ENCODE results near the gene QRICH1. TPM values are rescaled to one million over a fixed set of nuclear protein-coding genes. Genes with fewer than 3 reads are reported as not detected.

The QRICH1 gene
- total RNA-seq, 1 experiment from 2014 or later, result 151 TPM

DNA sequence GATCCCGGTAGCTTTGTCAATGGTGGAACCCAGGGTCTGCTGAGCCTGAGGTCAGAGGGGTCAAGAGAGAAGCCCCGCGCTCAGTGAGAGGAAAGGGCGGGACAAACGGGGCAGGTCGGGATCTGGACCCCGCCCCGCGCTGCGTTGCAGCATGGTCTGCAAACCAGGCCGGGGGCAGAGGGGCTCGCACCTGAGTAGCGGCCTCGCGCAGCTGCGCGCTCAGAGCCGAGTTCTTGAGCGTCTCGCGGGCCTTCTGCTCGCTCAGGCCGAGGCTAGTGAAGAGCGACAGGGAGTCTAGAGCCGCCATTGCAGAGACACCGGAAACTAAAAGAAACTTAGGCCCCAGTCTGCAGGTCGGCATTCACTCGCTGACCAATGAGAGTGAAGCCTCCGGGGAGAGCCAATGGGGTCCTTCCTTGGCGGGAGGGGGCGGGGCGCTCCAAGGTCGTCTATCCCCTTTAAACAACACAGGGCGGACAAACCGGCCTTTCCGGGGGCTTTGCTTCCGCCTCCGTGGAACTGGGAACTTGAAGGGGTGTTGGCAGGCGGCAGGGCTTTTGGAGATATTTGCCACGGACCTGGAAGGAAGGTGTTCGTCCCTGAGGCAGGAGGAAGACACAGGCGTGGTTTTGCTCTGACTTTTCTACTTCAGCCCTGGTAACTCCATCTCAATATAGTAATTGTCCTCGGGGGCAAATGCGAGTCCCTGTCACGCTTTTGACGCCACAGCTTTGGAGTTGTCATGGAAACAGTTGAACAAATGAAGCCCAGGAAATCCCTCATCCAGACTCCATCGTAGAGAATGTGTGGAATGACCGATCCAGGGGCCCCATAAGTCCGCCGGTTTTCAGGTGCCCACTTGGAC is 10.8 kb upstream of the QRICH1 start, which contains the start of gene QARS1:
Gene QARS1, minus strand, starts transcription at position 331 of the 865 bp plus-strand sequence. Its CDS starts 24 bp downstream, at position 307.
- TF ChIP-seq, protein P1, sequence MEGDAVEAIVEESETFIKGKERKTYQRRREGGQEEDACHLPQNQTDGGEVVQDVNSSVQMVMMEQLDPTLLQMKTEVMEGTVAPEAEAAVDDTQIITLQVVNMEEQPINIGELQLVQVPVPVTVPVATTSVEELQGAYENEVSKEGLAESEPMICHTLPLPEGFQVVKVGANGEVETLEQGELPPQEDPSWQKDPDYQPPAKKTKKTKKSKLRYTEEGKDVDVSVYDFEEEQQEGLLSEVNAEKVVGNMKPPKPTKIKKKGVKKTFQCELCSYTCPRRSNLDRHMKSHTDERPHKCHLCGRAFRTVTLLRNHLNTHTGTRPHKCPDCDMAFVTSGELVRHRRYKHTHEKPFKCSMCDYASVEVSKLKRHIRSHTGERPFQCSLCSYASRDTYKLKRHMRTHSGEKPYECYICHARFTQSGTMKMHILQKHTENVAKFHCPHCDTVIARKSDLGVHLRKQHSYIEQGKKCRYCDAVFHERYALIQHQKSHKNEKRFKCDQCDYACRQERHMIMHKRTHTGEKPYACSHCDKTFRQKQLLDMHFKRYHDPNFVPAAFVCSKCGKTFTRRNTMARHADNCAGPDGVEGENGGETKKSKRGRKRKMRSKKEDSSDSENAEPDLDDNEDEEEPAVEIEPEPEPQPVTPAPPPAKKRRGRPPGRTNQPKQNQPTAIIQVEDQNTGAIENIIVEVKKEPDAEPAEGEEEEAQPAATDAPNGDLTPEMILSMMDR (conservative IDR thresholded peaks at IDR 0.05), result no peak
- Histone ChIP-seq H2AK5ac (ENCODE audit: insufficient read length, low read length) (no peak within 1 kb of the TSS), H3K4me1 (ENCODE audit: insufficient read depth, low read length) (peaks cover 3% of the 10 kb centered on the region; the same call in 1 of the 2 replicates), H3K4me2 (ENCODE audit: insufficient read depth, insufficient read length, low read length) (peak within 1 kb of the TSS; percentile 96), H2BK12ac (ENCODE audit: insufficient read length, low read depth, low read length) (no peak within 1 kb of the TSS), H3T11ph (ENCODE audit: low read length) (no peak within 1 kb of the TSS), H3K79me2 (ENCODE audit: insufficient read depth, low read length) (no peaks in the 10 kb centered on the region; the same call in 1 of the 2 replicates), H3K18ac (ENCODE audit: insufficient read length, low read depth, low read length) (peak within 1 kb of the TSS; percentile 95), H3K56ac (ENCODE audit: insufficient read length, low read depth, low read length) (no peak within 1 kb of the TSS), H2BK20ac (ENCODE audit: low read depth, low read length, poor library complexity, severe bottlenecking) (no peak within 1 kb of the TSS), H3K14ac (ENCODE audit: insufficient read depth, low read length) (peak within 1 kb of the TSS; percentile 97), H4K5ac (ENCODE audit: insufficient read length, low read depth, low read length) (no peak within 1 kb of the TSS), H3K4ac (ENCODE audit: low read depth, low read length) (no peak within 1 kb of the TSS), H3K23ac (ENCODE audit: insufficient read length, low read depth, low read length) (no peak within 1 kb of the TSS), H2AFZ (ENCODE audit: low read length) (no peak within 1 kb of the TSS), H2BK15ac (ENCODE audit: low read depth, low read length) (no peak within 1 kb of the TSS), H3K9ac (ENCODE audit: extremely low read depth, insufficient read length, low read length) (peak within 1 kb of the TSS; percentile 89), H4K8ac (replicated peaks; ENCODE audit: insufficient read length, low read depth, low read length) (no peak within 1 kb of the TSS), H3K9me3 (ENCODE audit: control insufficient read depth, low read depth, low read length) (no peaks in the 10 kb centered on the region), H3K27ac (ENCODE audit: insufficient read length, low read depth, low read length) (peak within 1 kb of the TSS; percentile 19), H3K27me3 (ENCODE audit: insufficient read depth, low read length) (no peaks in the 10 kb centered on the region), H3K79me1 (ENCODE audit: insufficient read depth, low read depth, low read length, poor library complexity, severe bottlenecking) (no peaks in the 10 kb centered on the region), H2BK5ac (ENCODE audit: insufficient read length, low read length) (no peak within 1 kb of the TSS), H4K20me1 (ENCODE audit: control insufficient read depth, insufficient read depth, insufficient read length) (no peaks in the 10 kb centered on the region), H2BK120ac (ENCODE audit: low read depth, low read length, poor library complexity, severe bottlenecking) (no peak within 1 kb of the TSS), H4K91ac (ENCODE audit: insufficient read length, low read depth, low read length) (no peak within 1 kb of the TSS), H3K23me2 (ENCODE audit: insufficient read length, low read depth, low read length, poor library complexity, severe bottlenecking) (peaks cover 12% of the 10 kb centered on the region)
- Mint-ChIP-seq H3K4me3 (peak within 1 kb of the TSS; percentile 96), H3K9me3 (no peaks in the 10 kb centered on the region), H3K36me3 (ENCODE audit: insufficient read depth in 1 of 3, low read depth in 3 of 3) (peaks cover 41 to 55% (median 51%) of the 10 kb centered on the region in 3 experiments), H3K27me3 (ENCODE audit: low read depth) (no peaks in the 10 kb centered on the region; the same call in 1 of the 2 replicates), H3K27ac (peak within 1 kb of the TSS; percentile 99), H3K4me1 (peaks cover 20 to 23% of the 10 kb centered on the region in 2 experiments)
- peak; percentile 97 for DNase-seq
- WGBS (ENCODE audit: extremely low coverage, insufficient read length, low lambda C conversion rate), result no CpG with 5 or more reads among the region's 50 CpGs
